ELR (cell line): ENCODE data around the gene PPP4C.
"Not testable (repeated sequence)": the region's sequence is repeated elsewhere in the genome, so short reads cannot be mapped to it uniquely, and the experiment has no call there.

Experiments used
- DNase-seq: peaks from one replicate; pipeline ENCODE4 v3.0.0-alpha.2; 2015; ENCODE audit warnings: low read depth

PPP4C gene

DNA sequence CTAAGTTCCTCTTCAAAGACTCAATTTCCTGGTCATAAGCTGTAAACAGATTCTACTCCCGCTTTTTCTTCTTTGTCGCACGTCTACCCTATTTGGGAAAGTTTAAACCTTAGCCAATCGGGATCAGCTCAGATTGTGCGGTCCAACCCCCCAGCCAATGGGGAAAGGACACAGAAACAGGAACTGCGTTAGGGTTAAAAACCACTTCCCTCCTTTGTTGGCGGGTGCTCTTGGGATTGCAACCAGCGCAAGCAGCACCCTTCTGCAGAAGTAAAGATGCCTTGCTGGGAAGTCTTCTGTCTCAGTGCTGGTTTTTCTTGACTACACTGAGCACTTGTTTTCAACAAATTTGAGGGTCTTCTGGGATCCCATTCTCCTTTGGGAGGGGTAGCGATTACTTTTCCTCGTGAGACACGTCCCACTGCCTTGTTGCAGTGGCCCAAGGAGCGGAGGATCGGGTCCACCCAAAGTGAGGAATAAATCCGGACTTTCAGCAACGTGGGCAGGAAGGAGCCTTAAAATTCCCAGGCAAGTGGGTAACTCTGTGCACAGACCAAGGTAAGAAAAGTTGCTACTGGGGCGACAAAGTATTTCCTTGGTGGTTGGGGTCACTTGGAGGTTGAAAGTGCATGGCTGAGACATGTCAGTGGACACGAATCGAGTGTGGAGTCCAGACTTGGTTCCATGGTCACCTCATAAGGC, 21.2 kb downstream of the PPP4C start:
- no peak for DNase-seq

DNA sequence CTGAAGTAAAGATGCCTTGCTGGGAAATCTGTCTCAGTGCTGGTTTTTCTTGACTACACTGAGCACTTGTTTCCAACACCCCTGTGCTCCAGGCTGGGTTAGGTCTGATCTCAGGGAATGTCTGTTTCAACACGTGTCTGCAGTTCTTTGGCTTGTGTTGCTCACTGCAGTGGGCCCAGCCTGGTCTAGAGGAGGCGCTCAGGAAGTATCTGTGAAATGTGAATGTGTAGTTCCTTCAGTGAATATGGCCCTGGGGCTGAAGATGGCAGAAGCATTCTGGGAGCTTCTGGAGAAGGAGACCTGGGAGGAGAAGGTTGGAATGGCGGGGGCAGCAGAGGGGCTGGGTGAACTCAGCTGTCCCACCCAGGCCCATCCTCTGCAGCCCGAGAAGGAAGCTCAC, 28.3 kb downstream of the PPP4C start:
- DNase-seq, result no peak

DNA sequence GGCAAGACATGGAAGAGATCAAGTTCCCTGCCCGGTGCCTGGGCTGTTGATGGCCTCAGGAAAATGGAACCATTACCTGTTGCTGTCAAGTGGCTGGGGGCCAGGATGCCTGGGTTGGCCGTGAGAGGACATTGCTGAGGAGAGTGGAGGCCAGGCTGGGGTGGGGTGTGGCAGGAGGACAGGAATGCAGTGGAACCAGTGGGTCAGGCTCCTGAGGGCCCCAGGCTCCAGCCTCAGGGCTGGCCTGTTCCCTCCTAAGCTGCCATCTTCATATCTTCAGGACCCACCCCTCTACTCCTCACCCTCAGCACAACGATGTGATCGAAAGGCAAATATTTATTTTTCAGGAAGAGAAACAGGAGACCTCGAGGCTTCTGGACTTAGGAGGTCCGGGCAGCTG, 28.7 kb downstream of the PPP4C start:
- no peak for DNase-seq

DNA sequence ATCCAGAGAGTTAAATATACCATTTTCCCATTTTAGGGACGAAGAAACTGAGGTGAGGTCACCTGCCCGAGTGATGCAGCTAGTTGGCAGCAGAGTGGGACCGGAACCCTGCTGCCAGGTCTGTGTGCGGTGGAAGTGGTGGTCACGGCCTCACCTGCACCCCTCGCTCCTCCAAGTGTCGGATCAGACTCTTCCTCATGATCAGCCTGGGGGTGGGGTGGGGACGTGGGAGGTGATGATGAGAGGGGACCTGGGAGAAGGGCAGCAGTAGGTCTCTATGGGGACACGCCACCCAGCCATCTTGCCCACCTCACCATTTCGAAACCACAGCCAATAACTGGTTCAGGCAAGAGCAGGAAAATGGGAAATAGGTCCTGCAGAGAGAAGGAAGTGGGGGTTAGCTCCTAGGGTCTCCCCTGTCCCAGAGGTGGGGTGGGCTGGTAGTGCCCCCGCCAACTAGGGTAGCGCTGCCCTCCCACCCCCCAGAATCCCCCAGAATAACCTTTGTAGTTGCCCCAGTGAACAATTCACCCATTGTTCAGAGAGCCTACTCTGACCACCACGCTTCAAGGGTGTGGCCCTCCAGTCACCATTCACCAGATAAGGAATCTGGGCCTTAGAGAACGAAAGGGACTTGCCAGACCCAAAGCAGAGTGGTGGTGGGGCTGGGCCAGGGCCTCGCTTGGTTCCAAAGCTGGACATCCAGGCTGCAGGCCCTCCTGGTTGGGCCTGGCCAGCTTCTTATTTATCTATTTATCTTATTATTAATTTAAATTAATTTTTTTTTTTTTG, 32.5 kb downstream of the PPP4C start:
- no peak for DNase-seq

DNA sequence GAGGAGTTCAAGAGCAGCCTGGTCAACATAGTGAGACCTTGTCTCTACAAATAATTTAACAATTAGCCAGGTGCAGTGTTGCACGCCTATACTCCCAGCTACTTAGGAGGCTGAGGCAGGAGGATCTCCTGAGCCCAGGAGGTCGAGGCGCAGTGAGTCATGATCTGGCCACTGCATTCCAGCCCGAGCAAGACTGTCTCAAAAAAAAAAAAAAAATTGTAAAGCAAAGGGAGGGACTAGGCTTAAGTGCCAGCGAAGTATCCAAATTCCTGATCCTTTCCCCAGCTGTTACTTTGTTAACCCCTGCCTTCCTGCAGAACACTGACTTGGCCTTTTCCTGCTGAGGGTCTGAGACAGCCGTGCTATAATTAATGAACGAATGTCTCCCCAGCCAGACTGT, 34.9 kb downstream of the PPP4C start:
- no peak for DNase-seq

DNA sequence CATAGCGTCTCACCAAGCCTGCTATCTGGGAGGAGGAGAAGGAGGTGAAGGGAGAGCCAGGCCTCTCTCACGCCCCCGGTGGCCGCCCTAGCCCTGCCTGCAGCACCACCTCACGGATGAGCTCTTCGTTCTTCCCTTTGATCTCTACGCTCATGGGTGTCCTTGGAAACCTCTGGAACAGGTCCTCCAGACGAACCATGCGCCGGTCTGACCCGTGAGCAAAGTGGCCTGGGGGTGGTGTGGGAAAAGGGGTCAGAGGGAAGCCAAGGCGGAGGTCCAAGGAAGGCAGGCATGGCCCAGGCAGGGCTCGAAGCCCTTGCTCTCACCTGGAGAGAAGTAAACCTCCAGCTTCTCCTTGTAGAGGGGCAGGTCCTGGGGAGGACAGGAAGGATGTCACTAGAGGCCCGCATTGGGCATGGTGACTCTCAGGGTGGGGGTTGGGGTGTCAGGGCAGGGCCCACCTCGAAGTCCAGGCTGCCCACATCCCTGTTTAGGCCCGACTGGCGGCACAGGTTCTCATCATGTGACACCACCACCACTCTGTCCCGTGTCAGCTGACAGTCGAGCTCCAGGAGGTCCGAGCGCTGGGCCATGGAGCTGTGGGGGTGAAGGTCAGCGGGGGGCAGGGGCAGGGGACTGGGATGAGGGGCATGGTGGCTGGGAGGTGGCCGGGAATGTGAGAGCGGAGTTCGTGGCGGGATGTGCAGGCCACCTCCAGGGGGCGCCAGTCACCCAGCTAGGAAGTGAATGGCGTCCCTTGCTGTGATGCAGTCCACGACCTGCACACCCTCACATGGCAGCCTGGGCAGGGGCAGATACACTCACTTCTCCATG, 36.6 kb downstream of the PPP4C start:
- peak; percentile 56 for DNase-seq

DNA sequence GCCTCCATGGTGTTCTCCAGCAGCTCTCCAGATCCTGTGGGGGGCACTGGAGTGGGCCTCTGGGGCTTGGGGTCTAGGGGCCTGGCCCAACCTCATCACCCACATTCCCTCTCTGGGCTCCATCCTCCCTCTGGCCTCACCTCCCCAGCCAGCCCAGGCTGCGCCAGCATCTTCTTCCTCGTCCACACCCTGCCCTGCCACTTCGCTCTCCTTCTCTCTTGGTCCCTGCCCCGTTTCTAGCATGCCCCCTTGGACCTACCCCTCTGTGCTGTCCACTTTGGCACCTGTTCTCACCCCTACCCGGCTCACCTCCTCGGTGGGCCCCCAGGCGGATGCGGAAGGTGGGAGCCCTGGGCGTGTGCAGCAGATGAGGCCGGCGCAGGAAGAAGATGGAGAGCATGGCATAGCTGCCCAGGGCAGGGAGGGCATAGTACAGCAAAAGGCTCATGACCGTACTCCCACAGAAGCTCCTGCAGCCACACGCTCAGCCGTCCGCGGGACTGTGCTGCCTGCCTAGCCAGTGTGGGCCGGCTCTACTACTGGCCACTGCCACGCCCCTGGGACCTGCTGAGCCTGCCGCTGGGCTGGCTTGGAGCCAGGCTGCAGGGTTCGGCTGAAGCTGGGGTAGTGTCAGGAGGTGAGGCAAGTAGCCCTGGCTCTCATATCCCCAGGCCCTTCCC, 37.4 kb downstream of the PPP4C start, which contains the start of gene GDPD3:
GDPD3 (minus strand) TSS at position 507 of the 680 bp plus-strand sequence; CDS start at position 448, 59 bp downstream.
- DNase-seq, result peak; percentile 33

DNA sequence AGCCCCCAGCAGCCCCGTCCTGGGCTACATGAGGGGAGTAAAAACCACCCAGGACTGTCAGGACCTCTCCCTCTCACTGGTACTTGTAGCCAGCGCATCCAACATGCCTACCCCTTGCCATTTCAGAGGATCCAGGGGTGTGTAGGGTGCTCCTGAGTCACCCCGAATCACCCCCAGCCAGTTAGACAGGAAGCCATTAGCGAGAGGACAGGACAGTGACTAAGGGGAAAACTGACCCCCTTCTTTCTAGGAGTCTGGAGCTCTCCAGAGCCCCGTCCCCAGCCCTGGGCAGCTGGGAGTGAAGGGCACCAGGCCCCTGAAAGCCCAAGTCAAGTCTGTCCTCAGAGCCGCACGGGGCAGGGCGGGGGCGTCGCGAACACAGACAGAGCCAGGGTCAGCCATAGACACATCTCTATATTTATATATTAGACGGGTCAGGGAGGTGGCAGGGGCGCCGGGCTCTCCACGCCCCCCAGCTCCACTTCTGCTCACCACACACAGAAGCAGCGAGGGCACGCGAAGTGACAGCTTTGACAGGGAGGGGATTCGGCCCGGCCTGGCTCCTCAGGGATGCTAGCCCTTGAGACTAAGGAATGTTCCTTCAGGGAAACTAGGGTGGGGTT, 38.0 kb downstream of the PPP4C start:
- peak; percentile 66 for DNase-seq

DNA sequence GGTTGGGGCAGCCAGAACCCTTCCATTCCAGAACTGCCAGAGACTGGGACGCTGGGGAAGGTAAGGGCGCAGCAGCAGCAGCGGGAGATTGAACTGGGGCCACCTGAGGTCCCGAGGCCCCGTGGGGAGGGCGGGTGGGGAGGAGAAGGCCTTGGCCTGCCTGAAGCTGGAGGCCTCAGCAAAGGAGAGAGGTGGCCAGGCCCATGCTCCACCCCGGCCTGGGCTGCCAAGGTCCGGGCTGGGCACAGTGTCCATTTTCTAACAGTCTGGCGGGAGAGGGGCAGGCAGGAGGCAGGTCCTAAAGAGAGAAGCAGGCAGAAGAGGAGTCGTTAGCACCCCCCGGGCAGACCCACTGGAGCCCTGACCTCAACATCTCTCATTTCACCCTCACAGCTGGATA, 38.6 kb downstream of the PPP4C start:
- DNase-seq, result no peak

DNA sequence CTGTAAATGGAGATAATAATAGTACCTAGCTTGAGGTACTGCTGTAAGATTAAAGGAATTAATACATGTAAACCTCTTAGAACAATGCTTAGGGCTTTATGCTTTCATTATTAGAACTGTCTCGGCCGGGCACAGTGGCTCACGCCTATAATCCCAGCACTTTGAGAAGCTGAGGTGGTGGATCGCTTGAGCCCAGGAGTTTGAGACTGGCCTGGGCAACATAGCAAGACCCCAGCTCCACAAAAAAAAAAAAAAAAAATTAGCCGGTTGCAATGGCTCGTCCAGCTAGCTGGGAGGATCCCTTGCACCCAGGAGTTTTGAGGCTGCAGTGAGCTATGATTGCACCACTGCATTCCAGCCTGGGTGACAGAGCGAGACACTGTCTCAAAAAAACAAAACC, 39.0 kb downstream of the PPP4C start:
- not testable (repeated sequence) for DNase-seq

DNA sequence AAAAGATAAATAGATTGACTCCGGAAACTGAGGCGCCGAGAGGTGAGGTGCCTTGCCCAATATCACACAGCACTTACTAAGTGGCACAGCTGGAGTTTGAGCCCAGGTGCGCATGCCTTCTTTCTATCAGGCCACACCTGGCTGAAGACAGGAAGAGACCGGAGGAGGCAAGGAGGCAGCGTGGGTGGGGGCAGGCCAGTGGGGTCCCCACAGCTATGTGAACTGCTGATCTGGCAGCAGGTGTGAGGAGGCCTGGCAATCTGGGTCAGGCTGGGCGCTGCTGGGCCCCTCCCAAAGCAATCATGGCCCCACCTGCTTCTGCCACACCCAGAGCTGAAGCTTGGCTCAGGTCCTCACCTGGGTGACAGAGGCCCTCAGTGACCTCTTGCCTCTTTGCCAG, 39.4 kb downstream of the PPP4C start:
- no peak for DNase-seq

DNA sequence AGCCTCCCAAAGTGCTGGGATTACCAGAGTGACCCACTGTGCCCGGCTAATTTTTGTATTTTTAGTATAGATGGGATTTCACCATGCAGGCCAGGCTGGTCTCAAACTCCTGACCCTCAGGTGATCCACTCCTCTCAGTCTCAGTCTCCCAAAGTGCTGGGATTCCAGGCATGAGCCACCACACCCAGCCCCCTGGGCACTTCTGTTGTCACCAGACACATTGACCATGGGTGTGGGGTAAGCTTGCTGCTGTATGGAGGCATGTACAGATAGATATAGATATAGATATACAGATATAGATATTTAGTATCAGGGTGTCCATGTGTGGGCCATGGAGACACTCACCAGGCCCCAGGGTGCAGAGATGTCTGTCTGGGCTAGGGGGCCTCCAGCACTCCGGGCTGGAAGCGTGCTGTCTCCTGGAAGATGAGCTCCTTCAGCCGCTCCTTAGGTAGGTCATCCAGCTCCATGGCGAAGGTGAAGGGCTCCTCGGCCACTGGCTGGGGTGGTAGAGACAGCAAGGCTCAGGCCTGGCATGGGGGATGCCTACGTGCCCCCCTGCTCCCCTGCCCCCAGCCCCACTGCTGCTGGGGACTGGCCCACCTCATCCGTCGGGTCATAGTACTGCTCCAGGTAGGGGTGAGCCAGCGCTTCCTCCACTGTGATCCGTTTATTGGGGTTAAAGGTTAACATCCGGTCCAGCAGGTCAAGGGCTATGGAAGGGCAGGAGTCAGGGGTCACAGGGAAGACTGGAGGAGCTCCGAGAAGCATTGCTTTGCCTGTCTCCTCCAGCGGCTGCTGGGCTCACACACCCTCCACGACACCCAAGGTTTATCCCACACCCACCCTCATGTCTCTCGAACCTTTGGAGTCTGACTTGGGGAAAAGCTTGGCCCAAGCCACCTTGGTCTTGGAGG, 40.8 kb downstream of the PPP4C start:
- DNase-seq, result no peak

DNA sequence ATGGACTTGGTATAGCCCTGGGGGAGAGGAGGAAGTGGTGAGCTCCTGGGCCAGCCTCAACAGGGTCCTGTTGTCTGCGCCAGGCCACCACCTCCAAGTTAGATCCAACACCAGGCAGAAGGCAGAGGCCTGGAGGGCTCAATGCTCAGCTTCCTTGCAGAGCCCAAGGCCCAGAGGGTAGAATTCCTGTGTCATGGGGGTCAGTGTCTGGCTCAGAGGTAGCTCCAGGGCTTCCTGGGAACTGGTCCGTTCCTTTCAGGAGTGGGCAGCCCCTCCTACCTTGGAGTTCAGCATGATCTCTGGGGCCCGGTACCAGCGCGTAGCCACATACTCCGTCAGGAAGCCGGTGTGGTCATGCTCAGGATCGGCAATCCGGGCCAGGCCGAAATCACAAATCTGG, 42.0 kb downstream of the PPP4C start:
- DNase-seq, result no peak

DNA sequence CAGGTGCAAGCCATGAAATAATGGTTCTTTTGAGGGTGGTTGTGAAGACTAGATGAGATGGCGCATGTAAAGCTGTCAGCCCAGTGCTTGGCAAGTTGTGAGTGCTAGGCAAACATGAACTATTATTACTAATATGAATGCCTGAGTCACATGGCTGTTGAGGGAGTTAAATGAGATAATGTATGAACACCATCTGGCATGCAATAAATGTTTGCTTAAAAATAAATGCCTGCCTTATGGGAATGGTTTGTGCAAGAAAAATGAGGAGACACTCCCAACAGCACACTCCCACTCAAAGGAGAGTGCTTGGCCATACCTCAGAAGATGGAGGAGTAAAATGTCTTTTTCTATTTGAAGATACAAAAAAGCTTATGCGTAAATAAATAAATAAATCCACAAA, 43.6 kb downstream of the PPP4C start:
- no peak for DNase-seq

DNA sequence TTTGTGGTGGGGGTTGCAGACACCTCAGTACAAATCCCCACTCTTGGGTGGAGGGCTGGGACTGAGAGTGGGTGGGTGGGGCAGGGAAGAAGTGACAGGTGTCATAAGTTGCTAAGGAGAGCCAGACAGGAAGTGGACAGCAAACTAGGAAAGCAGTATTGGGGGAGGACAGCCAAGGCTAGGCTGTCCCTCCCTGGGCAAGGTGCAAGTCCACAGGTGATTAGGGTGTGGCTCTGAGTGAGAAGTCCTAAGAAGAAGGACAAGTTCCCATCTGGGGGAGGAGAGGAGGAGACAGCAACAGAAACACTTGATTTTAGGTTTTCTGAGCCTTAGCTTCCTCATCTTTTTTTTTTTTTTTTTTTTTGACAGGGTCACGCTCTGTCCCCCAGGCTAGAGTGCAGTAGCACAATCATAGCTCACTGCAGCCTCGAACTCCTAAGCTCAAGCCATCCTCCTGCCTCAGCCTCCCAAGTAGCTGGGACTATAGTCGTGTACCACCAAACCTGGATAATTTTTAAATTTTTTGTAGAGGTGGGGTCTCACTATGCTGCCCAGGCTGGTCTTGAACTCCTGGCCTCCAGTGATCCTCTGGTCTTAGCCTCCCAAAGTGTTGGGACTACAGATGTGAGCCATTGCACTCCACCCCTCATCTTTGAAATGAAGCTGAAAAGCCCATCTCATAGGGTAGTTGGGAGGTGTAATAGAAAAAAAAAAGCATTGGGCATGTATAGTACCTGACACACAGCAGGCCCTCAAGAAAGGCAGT, 44.7 kb downstream of the PPP4C start:
- DNase-seq, result no peak

DNA sequence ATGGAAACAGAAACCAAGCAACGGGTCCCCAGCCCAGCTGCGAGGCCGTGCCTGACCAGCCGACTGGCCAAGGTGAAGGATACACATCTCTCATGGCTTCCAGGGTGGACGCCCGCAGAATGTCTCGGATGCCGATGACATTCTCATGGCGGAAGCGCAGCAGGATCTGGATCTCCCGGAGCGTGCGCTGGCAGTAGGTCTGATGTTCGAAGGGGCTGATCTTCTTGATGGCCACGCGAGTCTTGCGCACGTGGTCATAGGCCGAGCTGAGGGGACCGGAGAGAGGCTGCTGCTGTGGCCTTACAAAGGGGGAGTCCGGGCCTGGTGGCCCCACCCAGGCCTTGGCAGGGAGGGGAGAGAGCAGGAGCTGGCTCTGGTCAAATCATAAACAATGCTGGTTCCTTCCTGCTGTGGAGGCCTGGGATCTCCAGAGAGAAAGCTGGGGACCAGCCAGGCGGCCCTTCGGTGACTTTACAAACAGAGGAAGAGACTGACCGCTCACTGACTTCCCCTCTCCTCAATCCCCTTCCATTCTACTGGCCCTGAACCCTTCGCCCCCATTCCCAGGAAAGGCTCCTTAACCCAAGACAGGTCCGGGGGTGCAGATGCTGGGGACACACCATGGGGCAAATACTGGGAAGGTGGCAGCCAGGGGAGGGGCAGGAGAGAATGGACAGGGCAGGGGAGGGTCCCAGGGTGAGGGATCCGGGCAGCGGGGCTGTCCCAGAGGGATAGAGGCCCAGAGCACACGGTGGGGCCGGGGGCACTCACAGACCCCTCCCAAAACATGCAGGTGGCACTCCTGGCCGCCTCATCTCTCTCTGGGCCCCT, 46.2 kb downstream of the PPP4C start:
- no peak for DNase-seq

DNA sequence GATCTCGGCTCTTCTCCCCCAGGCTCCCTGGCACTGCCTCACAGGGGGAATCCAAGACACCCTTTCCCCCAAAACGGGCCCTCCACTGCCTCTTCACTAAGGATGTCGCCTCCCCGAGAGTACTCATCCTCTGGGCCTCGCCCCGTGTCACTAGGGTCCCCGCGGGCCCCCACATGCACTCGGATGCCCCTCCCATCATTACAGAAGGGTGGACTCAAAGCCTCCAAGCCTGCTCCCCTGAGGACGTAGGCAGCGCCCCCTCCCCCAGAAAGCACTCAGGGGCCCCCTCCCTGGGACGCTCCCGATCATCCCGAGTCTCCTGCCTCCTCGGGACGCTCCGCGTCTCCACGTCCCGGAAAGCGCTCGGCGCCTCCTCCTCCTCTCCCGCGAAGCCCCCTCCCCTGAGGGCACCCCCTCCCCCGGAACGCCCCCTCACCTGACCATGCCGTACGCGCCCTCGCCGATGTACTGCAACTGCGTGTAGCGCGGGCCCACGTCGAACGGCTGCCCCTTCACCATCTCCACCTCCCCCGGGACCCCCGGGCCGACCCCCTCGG, 46.9 kb downstream of the PPP4C start:
- DNase-seq, result peak; percentile 13

DNA sequence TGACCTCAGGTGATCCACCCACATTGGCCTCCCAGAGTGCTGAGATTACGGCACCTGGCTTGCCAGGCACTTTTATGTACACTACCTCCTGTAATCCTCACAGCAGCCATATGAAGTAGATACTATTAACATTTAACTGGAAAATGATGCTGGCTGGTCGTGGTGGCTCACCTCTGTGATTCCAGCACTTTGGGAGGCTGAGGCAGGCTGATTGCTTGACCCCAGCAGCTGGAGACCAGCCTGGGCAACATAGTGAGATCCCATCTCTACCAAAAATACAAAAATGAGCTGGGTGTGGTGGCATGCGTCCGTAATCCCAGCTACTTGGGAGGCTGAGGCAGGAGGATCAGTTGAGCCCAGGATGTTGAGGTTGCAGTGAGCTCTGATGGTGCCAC, 49.2 kb downstream of the PPP4C start:
- no peak for DNase-seq

DNA sequence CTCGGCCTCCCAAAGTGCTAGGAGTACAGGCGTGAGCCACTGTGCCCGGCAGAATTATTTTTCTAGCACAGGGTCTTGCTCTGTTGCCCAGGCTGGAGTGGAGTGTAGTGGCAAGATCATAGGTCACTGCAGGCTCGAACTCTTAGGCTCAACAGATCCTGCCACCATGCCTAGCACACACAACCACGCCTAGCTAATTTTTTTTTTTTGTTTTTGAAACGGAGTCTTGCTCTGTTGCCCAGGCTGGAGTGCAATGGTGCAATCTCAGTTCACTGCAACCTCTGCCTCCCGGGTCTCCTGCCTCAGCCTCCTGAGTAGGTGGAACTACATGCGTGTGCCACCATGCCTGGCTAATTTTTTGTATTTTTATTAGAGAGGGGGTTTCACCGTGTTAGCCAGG, 49.9 kb downstream of the PPP4C start:
- DNase-seq, result not testable (repeated sequence)
